NCI-H510A (cell line): Measurements from ENCODE around the gene STK11.
"Not testable (repeated sequence)": the region's sequence is repeated elsewhere in the genome, so short reads cannot be mapped to it uniquely, and the experiment has no call there.

ENCODE experiments used
- DNase-seq: peaks from one replicate; lab custom pipeline; 2025; lab: John Stamatoyannopoulos, UW

STK11 gene

DNA sequence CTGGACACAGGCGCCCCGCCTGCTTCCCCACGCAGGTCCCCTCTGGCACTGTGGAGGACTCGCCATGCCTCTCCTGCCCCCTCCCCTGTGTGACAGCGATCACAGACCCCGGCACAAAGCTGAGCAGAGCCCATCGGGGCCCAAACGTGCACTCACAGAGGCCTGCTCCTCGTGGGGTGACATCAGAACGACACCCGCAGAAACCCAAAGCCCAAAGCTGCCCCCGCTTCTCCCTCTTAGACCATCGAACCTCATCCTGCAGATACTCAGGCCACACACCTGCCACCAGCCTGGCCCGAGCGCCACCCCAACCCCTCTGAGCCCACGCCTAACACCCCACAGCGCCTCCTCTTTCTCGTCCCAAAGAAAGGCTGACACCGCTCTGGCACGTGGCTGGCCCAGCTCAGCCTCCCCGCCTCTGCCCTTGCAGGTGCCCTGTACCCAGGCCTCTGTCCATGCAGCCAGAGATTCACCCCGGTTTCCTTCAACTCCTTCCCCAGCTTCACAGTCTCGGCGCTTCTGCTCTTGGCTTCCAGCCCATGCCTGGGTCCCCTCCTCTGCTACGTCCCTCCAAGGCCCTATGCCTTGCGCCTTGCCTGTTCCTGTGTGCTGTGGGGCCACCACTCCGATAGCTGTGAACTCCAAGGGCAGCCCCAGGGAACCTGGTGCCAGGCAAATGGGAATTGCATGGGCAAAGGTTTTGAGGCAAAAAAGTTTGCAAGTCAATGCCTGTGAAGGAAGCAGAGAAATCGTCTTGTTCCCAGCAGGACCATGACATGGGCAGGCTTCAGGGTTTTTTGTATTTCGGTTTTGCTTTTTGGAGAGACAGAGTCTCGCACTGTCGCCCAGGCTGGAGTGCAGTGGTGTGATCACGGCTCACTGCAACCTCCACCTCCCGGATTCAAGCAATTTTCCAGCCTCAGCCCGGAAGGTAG is 33.1 kb downstream of the STK11 start:
- DNase-seq: no peak

DNA sequence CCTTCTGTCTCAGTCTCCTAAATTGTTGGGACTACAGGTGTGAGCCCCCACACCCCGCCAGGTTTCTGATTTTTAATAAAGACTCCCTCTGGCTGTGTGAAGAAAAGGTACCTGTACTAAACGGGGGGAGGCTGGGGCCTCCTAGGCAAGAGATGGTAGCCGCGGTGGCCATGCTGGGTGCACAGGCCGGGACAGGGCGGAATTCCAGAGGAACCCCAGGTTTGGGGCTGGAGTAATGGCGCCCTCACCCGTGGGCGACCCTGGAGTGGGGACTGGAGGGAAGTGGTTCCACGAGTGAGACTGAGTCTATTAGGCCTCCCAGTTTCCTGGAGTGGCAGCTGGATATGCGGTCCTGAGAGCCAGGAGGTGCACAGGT is 33.8 kb downstream of the STK11 start:
- no peak for DNase-seq

DNA sequence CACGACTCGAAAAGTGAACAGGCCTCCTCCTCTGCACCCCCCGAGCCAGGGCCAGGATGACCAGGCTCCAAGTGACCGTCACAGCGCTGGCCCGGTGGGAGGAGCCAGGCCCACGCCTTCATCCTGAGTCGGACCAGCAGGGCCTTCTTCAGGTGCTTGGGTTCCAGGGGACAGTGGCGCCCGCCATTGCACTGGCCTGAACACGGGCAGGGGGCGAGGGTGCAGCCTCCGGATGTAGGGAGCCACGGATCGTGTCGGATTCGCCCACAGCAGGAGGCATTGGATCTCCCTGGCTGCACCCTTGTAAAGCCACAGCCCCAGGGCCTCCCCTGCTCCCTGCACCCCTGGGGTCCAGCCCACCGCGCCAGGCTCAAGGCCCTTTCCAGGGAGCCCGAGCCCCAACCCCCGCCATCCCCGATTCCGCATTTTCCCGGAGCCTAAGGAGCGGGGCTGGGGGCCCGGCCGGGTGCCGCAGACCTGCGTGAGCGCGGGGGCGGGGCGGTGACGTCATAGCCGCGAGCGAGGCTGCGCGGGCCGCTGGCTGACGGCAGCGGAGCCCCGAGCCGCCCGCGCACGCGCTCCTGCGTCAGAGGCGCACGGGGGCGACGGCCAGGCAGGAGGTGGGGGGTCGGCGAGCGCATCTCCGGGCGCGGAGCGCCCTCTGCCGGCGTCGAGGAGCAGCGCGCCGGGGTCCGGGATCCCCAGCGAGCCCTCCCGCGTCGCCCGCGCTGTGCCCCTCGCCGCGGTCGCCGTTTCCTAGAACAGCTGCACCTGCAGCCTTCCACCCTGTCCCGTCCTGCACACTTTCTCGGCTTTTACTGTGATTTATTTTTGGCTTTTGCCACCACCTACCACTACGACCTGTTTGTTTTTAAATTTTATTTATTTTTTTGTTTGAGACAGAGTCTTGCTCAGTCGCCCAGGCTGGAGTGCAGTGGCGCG is 34.5 kb downstream of the STK11 start:
- DNase-seq: peak; percentile 78

DNA sequence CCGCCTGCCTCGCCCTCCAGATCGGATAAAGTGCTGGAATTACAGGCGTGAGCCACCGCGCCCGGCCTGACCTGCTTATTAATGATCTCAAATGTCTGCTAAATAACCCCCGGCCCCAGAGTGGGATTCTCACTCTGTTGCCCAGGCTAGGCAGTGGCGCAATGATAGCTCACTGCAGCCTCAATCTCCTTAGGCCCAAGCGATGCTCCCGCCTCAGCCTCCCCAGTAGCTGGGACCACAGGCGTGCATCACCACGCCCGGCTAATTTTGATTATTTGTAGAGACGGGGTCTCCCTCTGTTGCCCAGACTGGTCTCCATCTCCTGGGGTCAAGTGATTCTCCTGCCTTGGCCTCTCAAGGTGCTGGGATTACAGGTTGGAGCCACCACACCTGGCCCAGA is 35.3 kb downstream of the STK11 start:
- no peak for DNase-seq

DNA sequence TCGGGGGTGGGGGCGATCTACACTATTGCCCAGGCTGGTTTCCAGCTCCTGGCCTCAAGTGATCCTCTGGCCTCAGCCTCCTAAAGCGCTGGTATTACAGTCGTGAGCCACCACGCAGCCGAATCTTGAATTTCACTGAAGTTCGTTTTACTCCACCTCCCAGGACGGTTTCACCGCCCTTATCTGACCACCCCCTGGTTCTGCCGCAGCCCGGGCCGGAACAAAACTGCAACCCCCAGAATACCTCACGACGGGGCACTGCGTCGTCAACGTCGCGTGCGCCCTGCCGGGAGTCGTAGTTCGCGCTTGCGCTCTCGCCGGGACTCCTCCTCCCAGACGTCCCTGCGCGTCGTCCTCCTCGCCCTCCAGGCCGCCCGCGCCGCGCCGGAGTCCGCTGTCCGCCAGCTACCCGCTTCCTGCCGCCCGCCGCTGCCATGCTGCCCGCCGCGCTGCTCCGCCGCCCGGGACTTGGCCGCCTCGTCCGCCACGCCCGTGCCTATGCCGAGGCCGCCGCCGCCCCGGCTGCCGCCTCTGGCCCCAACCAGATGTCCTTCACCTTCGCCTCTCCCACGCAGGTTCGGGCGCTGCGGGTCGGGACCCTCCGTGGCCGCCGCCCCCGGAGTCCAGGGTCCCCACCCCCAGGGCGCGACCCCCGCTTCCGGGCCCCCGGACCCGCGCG is 36.0 kb downstream of the STK11 start, which contains the start of gene ATP5F1D:
ATP5F1D (plus strand) TSS at position 335 of the 679 bp plus-strand sequence; CDS start at position 435, 100 bp downstream.
- DNase-seq: peak; percentile 88

DNA sequence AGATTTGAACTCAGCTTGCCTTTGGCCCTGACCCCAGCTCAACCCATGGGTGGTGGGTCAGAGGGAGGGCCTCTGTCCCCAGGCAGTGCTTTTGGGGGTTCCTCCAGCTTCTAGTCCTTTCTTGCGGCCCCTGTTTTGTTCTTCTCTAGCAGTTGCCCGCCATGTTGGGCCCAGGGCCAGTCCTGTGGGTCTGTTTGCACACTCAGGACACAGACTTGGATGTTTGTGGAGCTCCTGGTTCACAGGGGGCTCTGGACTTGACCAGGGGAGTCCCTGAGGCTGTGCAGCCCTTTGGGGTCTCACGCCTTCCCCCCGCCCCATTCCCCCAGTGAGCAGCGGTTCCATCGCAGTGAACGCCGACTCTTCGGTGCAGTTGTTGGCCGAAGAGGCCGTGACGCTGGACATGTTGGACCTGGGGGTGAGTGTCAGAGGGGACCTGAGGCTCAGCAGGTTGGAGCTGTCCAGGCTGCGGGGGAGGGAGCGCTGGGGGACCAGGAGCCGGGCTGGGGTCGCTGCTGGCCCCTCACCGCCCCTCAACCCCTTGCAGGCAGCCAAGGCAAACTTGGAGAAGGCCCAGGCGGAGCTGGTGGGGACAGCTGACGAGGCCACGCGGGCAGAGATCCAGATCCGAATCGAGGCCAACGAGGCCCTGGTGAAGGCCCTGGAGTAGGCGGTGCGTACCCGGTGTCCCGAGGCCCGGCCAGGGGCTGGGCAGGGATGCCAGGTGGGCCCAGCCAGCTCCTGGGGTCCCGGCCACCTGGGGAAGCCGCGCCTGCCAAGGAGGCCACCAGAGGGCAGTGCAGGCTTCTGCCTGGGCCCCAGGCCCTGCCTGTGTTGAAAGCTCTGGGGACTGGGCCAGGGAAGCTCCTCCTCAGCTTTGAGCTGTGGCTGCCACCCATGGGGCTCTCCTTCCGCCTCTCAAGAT is 38.5 kb downstream of the STK11 start:
- no peak for DNase-seq

DNA sequence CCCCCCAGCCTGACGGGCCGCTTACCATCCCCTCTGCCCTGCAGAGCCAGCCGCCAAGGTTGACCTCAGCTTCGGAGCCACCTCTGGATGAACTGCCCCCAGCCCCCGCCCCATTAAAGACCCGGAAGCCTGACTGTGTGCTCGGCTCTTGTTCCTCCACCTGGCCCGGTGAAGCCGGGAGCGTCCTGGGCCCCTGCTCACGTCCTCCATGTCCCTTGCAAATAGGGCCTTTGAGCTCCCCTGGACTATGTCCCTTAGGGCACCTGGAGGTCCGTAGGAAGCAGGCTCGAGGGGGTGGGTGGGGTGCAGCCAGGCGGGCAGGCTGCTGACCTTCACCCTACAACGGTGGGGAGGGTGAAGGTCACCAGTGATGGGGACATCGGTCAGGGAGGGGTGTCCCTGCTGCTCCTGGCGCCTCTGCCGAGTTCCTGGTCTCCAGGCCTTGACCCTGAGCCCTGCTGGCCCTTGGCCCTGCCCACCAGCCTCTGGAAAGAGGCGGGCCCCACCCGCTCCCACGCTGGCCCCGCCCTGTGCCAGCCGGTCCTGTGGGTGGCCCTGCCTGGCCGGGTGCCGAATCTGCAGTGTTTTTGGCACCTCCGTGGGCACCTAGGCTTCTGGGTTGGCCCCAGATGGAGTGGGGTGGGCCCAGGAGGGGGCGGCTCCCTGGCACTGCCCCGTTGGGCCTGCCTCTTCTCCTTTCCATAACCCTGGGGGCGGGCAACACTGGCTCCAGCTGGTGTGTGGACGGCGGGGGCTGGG is 39.3 kb downstream of the STK11 start:
- DNase-seq: no peak

DNA sequence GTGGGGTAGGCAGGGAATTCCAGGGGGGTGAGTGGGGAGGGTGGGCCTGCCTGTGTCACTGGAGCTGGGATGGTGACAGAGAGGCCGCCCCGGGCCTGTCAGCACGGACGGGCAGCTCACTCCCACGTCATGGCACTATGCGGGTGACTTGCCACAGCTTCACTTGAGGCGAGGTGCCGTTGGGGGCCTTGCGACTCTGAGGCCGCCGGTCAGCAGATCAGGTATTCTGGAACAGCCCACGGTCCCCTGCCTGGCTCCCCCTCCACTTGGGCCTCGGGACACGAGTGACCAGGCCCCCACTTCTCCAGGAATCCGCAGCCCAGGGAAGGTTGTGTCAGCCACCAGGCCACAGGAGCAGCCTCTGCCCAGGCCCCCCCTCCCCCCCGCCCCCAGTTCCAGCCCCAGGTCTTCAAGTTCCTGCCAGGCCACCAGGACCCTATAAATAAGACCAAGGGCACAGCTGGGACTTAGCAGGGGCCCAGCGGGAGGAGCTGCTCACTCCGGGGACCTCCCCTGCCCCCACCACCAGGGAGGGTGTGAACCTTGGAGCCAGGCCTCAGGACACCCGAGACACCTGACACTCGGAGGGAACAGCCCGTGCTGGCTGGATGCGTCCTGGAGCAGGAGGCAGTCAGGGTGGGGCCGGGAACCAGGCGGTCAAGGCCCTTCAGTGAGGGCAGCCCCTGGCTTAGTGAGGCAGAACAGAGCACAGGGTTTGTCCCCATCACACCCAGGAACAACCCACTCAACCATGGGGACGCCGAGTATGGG is 40.1 kb downstream of the STK11 start:
- DNase-seq: no peak

DNA sequence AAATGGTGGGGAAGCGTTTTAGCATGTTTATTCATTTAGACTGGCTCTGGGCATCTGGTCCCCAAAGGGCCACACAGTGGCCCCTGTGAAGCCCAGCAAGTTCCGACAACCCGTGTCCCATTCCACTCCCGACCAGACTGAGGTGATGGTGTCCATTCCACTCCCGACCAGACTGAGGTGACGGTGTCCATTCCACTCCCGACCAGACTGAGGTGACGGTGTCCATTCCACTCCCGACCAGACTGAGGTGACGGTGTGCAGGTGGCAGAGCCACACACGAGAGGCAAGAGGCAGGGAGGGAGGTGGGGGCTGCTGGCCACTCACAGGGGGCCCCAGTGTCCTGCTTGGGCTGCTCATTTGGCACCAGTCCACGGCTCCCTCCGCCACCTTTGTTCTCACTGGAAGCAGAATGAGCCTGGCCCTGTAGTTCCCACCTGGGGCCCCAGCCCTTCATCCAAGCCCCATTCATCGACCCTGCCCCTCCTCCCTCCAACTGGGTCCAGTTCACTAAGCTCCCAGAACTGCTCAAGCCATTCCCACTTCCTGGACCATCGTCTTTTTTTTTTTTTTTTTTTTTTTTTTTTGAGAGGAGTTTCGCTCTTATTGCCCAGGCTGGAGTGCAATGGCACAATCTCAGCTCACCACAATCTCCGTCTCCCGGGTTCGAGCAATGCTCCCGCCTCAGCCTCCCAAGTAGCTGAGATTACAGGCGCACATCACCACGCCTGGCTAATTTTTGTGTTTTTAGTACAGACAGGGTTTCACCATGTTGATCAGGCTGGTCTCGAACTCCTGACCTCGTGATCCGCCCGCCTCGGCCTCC is 40.9 kb downstream of the STK11 start:
- DNase-seq: not testable (repeated sequence)

DNA sequence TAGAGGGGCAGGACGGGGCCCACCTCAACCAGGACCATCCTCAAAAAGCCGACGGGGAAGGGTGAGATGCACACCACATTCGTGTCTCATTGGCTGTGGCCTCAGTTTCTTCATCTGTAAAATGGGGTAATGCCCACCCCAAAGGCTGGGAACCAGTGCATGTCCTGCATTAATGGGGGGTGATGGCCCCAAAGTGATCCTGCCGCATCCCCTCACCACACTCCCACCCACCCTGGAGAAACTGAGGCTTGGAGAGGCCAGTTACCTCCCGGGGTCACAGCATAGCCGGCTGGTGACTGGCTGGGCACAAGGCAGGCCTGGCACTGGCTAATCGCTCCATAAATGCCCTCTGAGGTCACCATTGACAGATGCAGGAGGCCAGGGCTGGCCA is 42.2 kb downstream of the STK11 start:
- DNase-seq: no peak

DNA sequence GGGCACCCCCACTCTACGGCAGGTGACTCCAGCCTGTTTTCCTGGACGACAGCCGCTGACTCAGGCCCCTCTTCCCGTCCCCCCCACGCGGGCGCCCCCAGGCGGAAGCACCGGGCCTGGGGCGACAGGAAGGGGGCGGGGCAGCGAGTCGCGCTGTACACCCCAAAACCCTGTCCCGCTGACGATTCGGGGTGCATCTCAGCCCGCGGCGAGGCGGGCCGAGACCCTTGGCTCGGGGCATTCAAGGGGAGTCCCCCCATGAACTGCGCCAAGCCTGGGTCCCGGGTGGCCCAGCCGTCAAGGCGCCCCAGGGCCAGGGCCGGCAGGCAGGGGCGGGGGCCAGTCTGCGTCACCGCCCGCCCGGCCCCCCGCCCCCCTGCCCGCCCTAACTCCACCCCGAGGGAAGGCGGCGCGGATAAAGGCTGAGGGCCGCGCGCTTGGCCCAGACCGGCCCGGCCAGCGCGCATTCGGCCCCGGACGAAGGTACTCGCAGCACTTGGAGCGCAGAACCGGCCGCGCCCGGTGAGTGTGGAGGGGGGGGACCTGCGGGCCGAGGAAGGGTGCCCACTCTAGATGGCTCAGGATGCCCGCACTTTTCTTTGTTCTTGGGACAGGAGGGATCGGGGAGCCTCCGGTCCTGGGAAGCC is 42.7 kb downstream of the STK11 start, which contains the start of gene MIDN:
MIDN (plus strand) TSS at position 445 of the 647 bp plus-strand sequence. CDS start 1,714 bp downstream, outside the sequence.
- DNase-seq: no peak

DNA sequence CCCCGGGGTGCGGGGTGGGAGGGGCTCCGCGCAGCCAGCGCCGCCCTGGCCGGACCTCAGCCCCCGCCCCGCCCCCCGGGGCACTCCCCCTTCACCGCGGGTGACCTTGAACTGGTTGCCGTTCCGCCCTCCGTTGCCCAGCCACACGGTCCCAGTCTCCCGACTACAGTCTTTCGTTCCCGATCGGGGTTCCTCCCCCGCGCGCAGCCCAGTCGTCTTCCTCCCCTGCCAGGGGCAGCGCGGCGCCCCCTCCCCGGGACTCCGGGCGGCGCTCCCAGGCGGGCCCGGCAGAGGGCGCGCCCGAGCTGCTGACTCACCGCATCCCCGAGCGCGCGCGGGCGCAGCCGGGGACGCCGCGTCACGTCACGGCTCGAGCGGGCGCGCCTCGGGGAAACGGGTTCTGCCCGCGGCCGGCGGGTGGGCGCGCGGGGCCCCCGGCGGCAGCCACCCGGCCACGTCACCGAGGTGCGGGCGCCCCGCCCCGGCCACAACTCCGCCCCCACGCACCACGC is 43.3 kb downstream of the STK11 start:
- no peak for DNase-seq

DNA sequence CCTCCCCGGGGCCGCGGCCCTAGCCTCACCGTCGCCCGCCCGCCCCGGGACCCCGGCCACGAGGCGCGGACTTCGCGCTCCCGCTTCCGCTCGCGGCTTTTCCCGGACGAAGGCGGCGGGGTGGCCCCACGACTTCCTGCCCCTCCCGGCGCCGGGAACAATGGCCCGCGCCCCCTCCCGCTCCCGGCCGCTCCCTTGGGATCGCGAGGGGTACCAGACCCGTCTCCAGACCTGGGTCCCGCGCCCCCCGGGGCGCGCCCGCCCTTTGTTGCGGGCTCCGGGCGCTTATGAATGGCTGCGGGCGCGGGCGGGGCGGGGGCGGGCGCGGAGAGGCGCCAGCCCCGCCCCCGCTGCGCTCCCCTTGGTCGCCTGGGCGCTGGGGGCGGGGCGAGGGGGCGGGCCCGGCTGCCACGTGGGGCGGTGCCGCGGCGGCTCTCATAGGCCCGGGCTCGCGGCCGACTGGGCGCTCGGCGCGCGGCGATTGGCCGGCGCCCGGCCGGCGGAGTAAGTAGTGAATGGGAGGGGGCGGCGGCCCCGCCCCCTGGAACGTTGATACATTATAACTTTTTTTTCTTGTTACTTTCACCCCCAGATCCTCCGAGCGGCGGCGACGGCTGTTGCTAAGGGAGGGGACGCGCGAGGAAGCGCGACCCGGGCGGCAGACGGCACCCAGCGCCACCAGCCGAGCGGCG is 43.9 kb downstream of the STK11 start:
- peak; percentile 75 for DNase-seq

DNA sequence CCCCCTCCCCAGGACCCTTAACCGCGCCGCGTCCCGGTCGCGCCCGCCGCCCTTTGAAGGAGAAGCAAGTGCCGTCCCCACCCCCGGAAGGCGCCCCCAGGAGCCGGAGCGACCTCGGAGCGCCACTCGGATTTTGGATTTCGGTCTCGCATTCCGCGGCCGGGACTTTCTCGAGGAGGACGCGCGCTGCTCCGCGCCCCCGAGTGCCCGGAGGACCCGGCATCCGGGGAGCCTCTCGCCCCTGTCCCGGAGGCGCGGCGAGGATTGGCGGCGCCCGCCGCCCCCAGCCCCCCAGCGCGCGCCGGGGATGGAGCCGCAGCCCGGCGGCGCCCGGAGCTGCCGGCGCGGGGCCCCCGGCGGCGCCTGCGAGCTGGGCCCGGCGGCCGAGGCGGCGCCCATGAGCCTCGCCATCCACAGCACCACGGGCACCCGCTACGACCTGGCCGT is 44.4 kb downstream of the STK11 start:
- no peak for DNase-seq

DNA sequence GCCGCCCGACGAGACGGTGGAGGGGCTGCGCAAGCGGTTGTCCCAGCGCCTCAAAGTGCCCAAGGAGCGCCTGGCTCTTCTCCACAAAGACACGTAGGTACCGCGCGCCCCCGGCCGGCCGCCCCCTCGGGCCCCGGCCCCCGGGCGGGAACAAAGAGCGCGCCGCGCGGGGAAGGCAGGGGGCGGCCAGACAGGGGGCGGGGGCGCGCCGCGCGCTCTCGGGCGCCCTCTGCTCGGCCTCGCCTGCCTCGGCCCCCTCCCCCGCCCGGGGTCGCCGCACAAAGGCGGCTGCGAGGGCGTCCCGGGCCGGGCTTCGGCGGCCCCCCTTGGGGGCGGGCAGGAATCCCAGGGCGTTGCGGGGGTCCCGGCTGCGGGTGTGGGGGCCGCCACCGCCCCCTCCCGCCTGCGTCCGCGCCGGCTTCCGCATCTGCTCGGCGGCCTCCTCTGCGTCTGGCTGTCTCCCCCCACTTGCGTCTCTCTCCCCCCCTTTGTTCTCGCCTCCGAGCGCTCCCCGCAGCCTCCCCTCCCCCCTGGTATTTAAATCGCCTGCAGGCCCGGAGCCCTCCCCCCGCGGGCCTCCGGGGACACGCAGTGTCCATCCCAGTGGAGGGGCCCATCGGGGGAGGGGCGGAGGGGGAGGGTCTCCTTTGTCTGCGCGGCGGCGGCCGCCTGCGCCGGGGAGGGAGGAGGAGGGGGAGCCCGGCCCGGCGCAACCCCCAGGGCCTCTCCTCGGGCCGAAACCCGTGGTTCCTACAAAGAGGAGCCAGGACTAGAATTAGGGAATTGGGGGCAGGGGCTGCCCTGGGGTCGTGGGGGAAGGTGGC is 45.1 kb downstream of the STK11 start:
- DNase-seq: no peak
